GM18907 (cell line): ENCODE data around the gene LRMDA.

Source experiments
- ATAC-seq: cut with Tn5 transposase; IDR thresholded peaks from one replicate; pipeline ENCODE4 v1.9.1; 2021; ENCODE audit warnings: mild to moderate bottlenecking, moderate library complexity; ENCODE audit not compliant: unreplicated experiment

LRMDA gene

GRCh38 chr10:75803121-75803520 is 371.7 kb downstream of the LRMDA start:
- no peak for ATAC-seq

- ATAC-seq, result no peak
Observed at GRCh38 chr10:75803816-75804552, 372.6 kb downstream of the LRMDA start.

GRCh38 chr10:75806186-75806585 is 374.8 kb downstream of the LRMDA start:
- no peak for ATAC-seq

GRCh38 chr10:75807456-75807855 is 376.0 kb downstream of the LRMDA start:
- ATAC-seq, result no peak

GRCh38 chr10:75809003-75809402 is 377.6 kb downstream of the LRMDA start:
- ATAC-seq, result no peak

- ATAC-seq, result no peak
Observed at GRCh38 chr10:75814014-75814413, 382.6 kb downstream of the LRMDA start.

- no peak for ATAC-seq
Observed at GRCh38 chr10:75815066-75815465, 383.6 kb downstream of the LRMDA start.

GRCh38 chr10:75817198-75817597 is 385.8 kb downstream of the LRMDA start:
- ATAC-seq, result no peak

GRCh38 chr10:75818552-75818951 is 387.1 kb downstream of the LRMDA start:
- no peak for ATAC-seq

GRCh38 chr10:75825235-75825634 is 393.8 kb downstream of the LRMDA start:
- no peak for ATAC-seq

- no peak for ATAC-seq
Observed at GRCh38 chr10:75825661-75826060, 394.2 kb downstream of the LRMDA start.

- ATAC-seq, result no peak
Observed at GRCh38 chr10:75826846-75827245, 395.4 kb downstream of the LRMDA start.

- no peak for ATAC-seq
Observed at GRCh38 chr10:75827587-75828021, 396.2 kb downstream of the LRMDA start.

GRCh38 chr10:75828413-75828812 is 397.0 kb downstream of the LRMDA start:
- ATAC-seq, result no peak

- ATAC-seq, result no peak
Observed at GRCh38 chr10:75836064-75836463, 404.6 kb downstream of the LRMDA start.

GRCh38 chr10:75838486-75838885 is 407.1 kb downstream of the LRMDA start:
- ATAC-seq, result no peak

GRCh38 chr10:75839020-75839419 is 407.6 kb downstream of the LRMDA start:
- no peak for ATAC-seq

- no peak for ATAC-seq
Observed at GRCh38 chr10:75841266-75841665, 409.8 kb downstream of the LRMDA start.

GRCh38 chr10:75845176-75845947 is 413.9 kb downstream of the LRMDA start:
- ATAC-seq, result no peak

- no peak for ATAC-seq
Observed at GRCh38 chr10:75847477-75847876, 416.1 kb downstream of the LRMDA start.

GRCh38 chr10:75851580-75852345 is 420.3 kb downstream of the LRMDA start:
- ATAC-seq, result no peak
